ENCODE results near the gene ACSF3. TPM values are rescaled to one million over a fixed set of nuclear protein-coding genes. Genes with fewer than 3 reads are reported as not detected.

Gene ACSF3
- total RNA-seq, 3 donors from 2014 or later: 20.8 to 42.3 (median 40.4) TPM

- DNase-seq (ENCODE audit: low spot score in 2 of 2): no peak
- H3K4me1 ChIP-seq: no peaks in the 10 kb centered on the region
- H3K27ac ChIP-seq: no peak overlapping the region
- H3K9me3 ChIP-seq: no peaks in the 10 kb centered on the region
- H3K36me3 ChIP-seq: no peaks in the 10 kb centered on the region
- intact Hi-C loops (cut with DNase I; ENCODE audit: low total_unique reads): no loop called here
- H3K27me3 ChIP-seq: peaks cover 0 to 64% of the 10 kb centered on the region in 2 donors
- TF ChIP-seq POLR2A (IDR thresholded peaks at IDR 0.05): no peak
- TF ChIP-seq, protein P1, sequence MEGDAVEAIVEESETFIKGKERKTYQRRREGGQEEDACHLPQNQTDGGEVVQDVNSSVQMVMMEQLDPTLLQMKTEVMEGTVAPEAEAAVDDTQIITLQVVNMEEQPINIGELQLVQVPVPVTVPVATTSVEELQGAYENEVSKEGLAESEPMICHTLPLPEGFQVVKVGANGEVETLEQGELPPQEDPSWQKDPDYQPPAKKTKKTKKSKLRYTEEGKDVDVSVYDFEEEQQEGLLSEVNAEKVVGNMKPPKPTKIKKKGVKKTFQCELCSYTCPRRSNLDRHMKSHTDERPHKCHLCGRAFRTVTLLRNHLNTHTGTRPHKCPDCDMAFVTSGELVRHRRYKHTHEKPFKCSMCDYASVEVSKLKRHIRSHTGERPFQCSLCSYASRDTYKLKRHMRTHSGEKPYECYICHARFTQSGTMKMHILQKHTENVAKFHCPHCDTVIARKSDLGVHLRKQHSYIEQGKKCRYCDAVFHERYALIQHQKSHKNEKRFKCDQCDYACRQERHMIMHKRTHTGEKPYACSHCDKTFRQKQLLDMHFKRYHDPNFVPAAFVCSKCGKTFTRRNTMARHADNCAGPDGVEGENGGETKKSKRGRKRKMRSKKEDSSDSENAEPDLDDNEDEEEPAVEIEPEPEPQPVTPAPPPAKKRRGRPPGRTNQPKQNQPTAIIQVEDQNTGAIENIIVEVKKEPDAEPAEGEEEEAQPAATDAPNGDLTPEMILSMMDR (IDR thresholded peaks at IDR 0.05): no peak
- no peak overlapping the region for H3K4me3 ChIP-seq
Measured at GRCh38 chr16:89055313-89055712, 38.3 kb upstream of the ACSF3 start.

DNA sequence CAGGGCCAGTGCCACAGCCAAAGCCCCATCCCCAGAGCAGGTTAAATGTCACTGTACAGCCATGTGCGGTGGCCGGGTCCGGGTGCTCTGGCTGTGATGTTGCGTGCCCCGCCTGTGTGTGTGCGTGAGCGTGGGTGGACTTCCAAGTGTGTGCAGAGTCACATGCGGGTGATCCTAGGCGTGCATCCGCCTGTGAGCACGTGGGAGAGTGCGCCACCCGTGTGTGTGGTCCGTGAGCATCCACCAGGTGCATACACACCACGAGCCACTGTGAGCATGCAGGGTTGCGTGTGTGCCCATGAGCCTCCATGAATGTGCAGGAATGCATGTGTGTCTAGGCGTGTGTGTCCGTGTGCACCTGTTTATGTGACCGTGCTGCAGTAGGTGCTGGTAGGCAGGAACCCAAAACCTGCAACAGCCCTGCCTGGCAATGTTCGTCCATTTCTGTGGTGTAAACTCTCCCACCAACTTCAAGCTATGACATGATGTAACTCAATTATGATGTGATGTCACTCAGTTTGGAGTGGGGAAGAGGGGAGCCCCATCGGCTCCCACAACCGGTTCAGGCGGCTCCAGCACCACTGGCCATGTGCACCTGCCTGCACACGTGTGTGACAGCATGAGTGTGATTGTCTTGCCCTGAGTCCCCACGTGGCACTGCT, 37.6 kb upstream of the ACSF3 start:
- DNase-seq (ENCODE audit: low spot score in 2 of 2): no peak
- H3K4me3 ChIP-seq: no peak overlapping the region
- H3K27me3 ChIP-seq: peaks cover 0 to 57% of the 10 kb centered on the region in 2 donors
- H3K4me1 ChIP-seq: no peaks in the 10 kb centered on the region
- intact Hi-C loops (cut with DNase I; ENCODE audit: low total_unique reads): no loop called here
- H3K9me3 ChIP-seq: no peaks in the 10 kb centered on the region
- no peaks in the 10 kb centered on the region for H3K36me3 ChIP-seq
- TF ChIP-seq POLR2AphosphoS5 (IDR thresholded peaks at IDR 0.05): no peak
- TF ChIP-seq POLR2A (IDR thresholded peaks at IDR 0.05): no peak
- TF ChIP-seq, protein P1 (IDR thresholded peaks at IDR 0.05): no peak
- no peak overlapping the region for H3K27ac ChIP-seq

DNA sequence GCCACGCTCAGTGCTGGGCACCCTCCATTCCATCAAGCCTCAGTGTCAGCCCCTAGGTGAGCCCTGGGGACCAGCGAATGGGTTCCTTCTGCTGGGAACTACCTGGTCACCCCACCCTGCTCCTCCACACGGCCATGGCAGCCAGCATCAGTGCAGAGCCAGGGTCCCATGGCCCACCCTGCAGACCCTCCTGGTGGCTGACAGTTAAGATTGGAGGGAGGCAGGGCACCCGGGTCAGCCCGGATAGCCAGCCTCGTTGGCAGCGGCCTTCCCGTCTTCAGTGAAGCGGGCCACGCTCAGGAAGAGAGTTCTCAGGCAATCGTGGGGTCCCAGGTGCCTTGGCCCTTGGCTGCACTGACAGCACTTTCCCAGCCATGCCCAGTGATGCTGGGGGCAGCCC, 37.1 kb upstream of the ACSF3 start:
- Histone ChIP-seq H3K27ac (no peak overlapping the region), H3K36me3 (no peaks in the 10 kb centered on the region), H3K4me1 (no peaks in the 10 kb centered on the region), H3K4me3 (no peak overlapping the region), H3K9me3 (no peaks in the 10 kb centered on the region), H3K27me3 (peaks cover 0 to 57% of the 10 kb centered on the region in 2 donors)
- no peak for DNase-seq (ENCODE audit: low spot score in 2 of 2)
- TF ChIP-seq, protein P1 (IDR thresholded peaks at IDR 0.05): no peak
- TF ChIP-seq POLR2A (IDR thresholded peaks at IDR 0.05): no peak
- TF ChIP-seq POLR2AphosphoS5 (IDR thresholded peaks at IDR 0.05): no peak
- intact Hi-C loops (cut with DNase I; ENCODE audit: low total_unique reads): no loop called here

GRCh38 chr16:89057738-89058137, 35.9 kb upstream of the ACSF3 start:
- TF ChIP-seq POLR2A (IDR thresholded peaks at IDR 0.05): no peak
- TF ChIP-seq, protein P1 (IDR thresholded peaks at IDR 0.05): no peak
- no peak for TF ChIP-seq POLR2AphosphoS5 (IDR thresholded peaks at IDR 0.05)
- DNase-seq (ENCODE audit: low spot score in 2 of 2): no peak
- no peaks in the 10 kb centered on the region for H3K36me3 ChIP-seq
- H3K4me3 ChIP-seq: no peak overlapping the region
- H3K27ac ChIP-seq: no peak overlapping the region
- no peaks in the 10 kb centered on the region for H3K9me3 ChIP-seq
- intact Hi-C loops (cut with DNase I; ENCODE audit: low total_unique reads): no loop called here
- H3K4me1 ChIP-seq: no peaks in the 10 kb centered on the region
- H3K27me3 ChIP-seq: peaks cover 0 to 64% of the 10 kb centered on the region in 2 donors

- DNase-seq (ENCODE audit: low spot score in 2 of 2): no peak
- H3K9me3 ChIP-seq: no peaks in the 10 kb centered on the region
- no peak overlapping the region for H3K4me3 ChIP-seq
- H3K36me3 ChIP-seq: no peaks in the 10 kb centered on the region
- no peak overlapping the region for H3K27ac ChIP-seq
- H3K4me1 ChIP-seq: no peaks in the 10 kb centered on the region
- TF ChIP-seq POLR2A (IDR thresholded peaks at IDR 0.05): no peak
- no peak for TF ChIP-seq POLR2AphosphoS5 (IDR thresholded peaks at IDR 0.05)
- TF ChIP-seq, protein P1 (IDR thresholded peaks at IDR 0.05): no peak
- intact Hi-C loops (cut with DNase I; ENCODE audit: low total_unique reads): no loop called here
- H3K27me3 ChIP-seq: peaks cover 0 to 68% of the 10 kb centered on the region in 2 donors
Measured at GRCh38 chr16:89058812-89059211, 34.8 kb upstream of the ACSF3 start.

Measured in breast epithelium (tissue), 4 donors.